ENCODE measurements around the gene DNAI1. TPM values are rescaled to one million over a fixed set of nuclear protein-coding genes. Genes with fewer than 3 reads are reported as not detected.

DNAI1 gene
- total and polyA plus RNA-seq, 2 of the 13 experiments (the other 11 are each of a cell fraction or from before 2014, with no cell fraction given), result not detected

GRCh38 chr9:34493972-34494535 lies 35.4 kb downstream of the DNAI1 start (continued):
- TF ChIP-seq CC2D1A (CRISPR knock-in tag; IDR thresholded peaks at IDR 0.05) (no peak), ZSCAN9 (CRISPR knock-in tag; IDR thresholded peaks at IDR 0.05; ENCODE audit: borderline replicate concordance) (peak; percentile 70), U2AF1 (optimal IDR thresholded peaks at IDR 0.05; ENCODE audit: low read depth, low read length) (no peak), ARID2 (CRISPR knock-in tag; IDR thresholded peaks at IDR 0.05; ENCODE audit: borderline replicate concordance) (no peak), ZNF20 (CRISPR knock-in tag; IDR thresholded peaks at IDR 0.05) (no peak), TFDP1 (CRISPR knock-in tag; IDR thresholded peaks at IDR 0.05; ENCODE audit: borderline replicate concordance) (no peak), ZNF282 (IDR thresholded peaks at IDR 0.05; ENCODE audit: partially characterized antibody) (no peak), GLI4 (CRISPR knock-in tag; IDR thresholded peaks at IDR 0.05; ENCODE audit: borderline replicate concordance) (no peak), ZNF354B (CRISPR knock-in tag; IDR thresholded peaks at IDR 0.05) (no peak), SOX5 (CRISPR knock-in tag; IDR thresholded peaks at IDR 0.05; ENCODE audit: borderline replicate concordance) (no peak), ZMYM3 (CRISPR knock-in tag; IDR thresholded peaks at IDR 0.05) (no peak), ZNF598 (CRISPR knock-in tag; IDR thresholded peaks at IDR 0.05; ENCODE audit: borderline replicate concordance) (no peak), ZNF530 (CRISPR knock-in tag; IDR thresholded peaks at IDR 0.05; ENCODE audit: low read depth) (no peak), PTBP1 (IDR thresholded peaks at IDR 0.05; ENCODE audit: low read depth, low read length, poor library complexity, severe bottlenecking) (no peak), SRY (CRISPR knock-in tag; IDR thresholded peaks at IDR 0.05) (peak; percentile 71; the same call in 1 of the 2 replicates), CENPT (CRISPR knock-in tag; IDR thresholded peaks at IDR 0.05; ENCODE audit: low read depth) (no peak), ZNF547 (CRISPR knock-in tag; IDR thresholded peaks at IDR 0.05) (no peak), GZF1 (CRISPR knock-in tag; IDR thresholded peaks at IDR 0.05) (no peak), HOXA9 (CRISPR knock-in tag; IDR thresholded peaks at IDR 0.05; ENCODE audit: borderline replicate concordance) (no peak), NFE2L1 (CRISPR knock-in tag; IDR thresholded peaks at IDR 0.05; ENCODE audit: borderline replicate concordance) (no peak), ZFP90 (CRISPR knock-in tag; IDR thresholded peaks at IDR 0.05; ENCODE audit: borderline replicate concordance) (no peak), ZNF549 (CRISPR knock-in tag; IDR thresholded peaks at IDR 0.05) (no peak), KDM4B (CRISPR knock-in tag; IDR thresholded peaks at IDR 0.05) (no peak), AHR (CRISPR knock-in tag; IDR thresholded peaks at IDR 0.05) (0 out of 2 replicates have a peak, but pooled peaks have one; percentile 26), PRMT3 (CRISPR knock-in tag; IDR thresholded peaks at IDR 0.05; ENCODE audit: borderline replicate concordance, low read depth) (no peak), RFX5 (IDR thresholded peaks at IDR 0.05; ENCODE audit: low read depth, low read length) (no peak), REPIN1 (CRISPR knock-in tag; IDR thresholded peaks at IDR 0.05; ENCODE audit: borderline replicate concordance, low read depth) (no peak), ZNF24 (IDR thresholded peaks at IDR 0.05) (no peak)
- TF ChIP-seq, protein P1, sequence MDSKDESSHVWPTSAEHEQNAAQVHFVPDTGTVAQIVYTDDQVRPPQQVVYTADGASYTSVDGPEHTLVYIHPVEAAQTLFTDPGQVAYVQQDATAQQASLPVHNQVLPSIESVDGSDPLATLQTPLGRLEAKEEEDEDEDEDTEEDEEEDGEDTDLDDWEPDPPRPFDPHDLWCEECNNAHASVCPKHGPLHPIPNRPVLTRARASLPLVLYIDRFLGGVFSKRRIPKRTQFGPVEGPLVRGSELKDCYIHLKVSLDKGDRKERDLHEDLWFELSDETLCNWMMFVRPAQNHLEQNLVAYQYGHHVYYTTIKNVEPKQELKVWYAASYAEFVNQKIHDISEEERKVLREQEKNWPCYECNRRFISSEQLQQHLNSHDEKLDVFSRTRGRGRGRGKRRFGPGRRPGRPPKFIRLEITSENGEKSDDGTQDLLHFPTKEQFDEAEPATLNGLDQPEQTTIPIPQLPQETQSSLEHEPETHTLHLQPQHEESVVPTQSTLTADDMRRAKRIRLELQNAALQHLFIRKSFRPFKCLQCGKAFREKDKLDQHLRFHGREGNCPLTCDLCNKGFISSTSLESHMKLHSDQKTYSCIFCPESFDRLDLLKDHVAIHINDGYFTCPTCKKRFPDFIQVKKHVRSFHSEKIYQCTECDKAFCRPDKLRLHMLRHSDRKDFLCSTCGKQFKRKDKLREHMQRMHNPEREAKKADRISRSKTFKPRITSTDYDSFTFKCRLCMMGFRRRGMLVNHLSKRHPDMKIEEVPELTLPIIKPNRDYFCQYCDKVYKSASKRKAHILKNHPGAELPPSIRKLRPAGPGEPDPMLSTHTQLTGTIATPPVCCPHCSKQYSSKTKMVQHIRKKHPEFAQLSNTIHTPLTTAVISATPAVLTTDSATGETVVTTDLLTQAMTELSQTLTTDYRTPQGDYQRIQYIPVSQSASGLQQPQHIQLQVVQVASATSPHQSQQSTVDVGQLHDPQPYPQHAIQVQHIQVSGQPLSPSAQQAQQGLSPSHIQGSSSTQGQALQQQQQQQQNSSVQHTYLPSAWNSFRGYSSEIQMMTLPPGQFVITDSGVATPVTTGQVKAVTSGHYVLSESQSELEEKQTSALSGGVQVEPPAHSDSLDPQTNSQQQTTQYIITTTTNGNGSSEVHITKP (CRISPR knock-in tag; IDR thresholded peaks at IDR 0.05; ENCODE audit: low read depth), result no peak

Measured in HepG2 (cell line).